VCaP (cell line): ENCODE results near the gene CTNNA2.
A peak's percentile ranks its signal among the peaks of the same experiment; 100 is the strongest.

Source experiments
- H3K27ac ChIP-seq: fragments of 450-650 bp; 2 replicates; pipeline ENCODE4 v1.5.1; 2017
- CTCF ChIP-seq: fragments of 450-650 bp; conservative IDR thresholded peaks from 2 replicates; pipeline ENCODE4 v1.5.1; 2017; ENCODE audit warnings: mild to moderate bottlenecking, moderate library complexity

The CTNNA2 gene

GRCh38 chr2:79721061-79721460 is 208.2 kb downstream of the CTNNA2 start:
- TF ChIP-seq CTCF: no peak
- H3K27ac ChIP-seq: no peak overlapping the region

DNA sequence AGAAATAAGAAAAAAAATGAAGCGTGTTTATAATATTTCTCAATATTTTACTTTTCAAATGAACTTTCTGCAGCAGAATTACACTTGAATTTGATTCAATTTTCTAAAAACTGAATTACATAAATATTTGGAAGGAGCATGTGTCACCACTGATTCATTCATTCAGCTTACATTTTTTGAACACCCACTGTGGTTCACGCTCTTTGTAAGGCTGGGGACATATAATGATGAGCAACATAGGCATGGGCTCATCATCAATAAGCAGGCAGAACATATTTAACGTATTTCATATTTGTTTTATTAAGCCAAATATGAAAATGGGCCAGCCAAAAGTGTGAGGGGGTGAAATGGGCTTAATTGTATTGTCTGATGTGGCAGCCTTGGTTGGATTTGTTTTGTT is 209.1 kb downstream of the CTNNA2 start:
- TF ChIP-seq CTCF: no peak
- H3K27ac ChIP-seq: no peak overlapping the region

GRCh38 chr2:79723830-79724229 is 211.0 kb downstream of the CTNNA2 start:
- H3K27ac ChIP-seq: no peak overlapping the region
- no peak for TF ChIP-seq CTCF

GRCh38 chr2:79729532-79729931 is 216.7 kb downstream of the CTNNA2 start:
- TF ChIP-seq CTCF: no peak
- H3K27ac ChIP-seq: no peak overlapping the region

DNA sequence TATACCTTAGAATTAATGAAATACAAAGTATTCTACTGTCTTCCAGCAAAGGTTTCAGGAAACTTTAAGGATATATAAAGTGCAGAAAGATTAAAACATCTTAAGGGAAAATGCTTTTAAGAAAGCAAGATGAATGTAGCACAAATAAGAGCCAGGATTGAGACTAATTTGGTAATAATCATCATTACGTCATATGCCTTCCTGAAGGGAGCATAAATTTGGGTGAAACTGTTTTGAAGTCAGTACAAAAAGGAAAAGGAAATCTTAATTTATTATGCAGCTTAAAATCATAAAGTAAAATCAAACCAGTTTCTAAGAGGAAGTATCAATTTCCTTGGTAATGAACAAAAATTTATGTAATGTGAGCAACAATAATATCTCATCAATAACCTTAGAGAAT is 221.7 kb downstream of the CTNNA2 start:
- TF ChIP-seq CTCF: no peak
- H3K27ac ChIP-seq: no peak overlapping the region

GRCh38 chr2:79740879-79741443 is 228.1 kb downstream of the CTNNA2 start:
- 0 out of 2 replicates have a peak, but pooled peaks have one; percentile 21 for TF ChIP-seq CTCF
- 0 out of 2 replicates have a peak overlapping the region, but pooled peaks have one; percentile 6 for H3K27ac ChIP-seq

- no peak for TF ChIP-seq CTCF
- H3K27ac ChIP-seq: no peak overlapping the region
Observed at GRCh38 chr2:79750321-79750720, 237.5 kb downstream of the CTNNA2 start.

DNA sequence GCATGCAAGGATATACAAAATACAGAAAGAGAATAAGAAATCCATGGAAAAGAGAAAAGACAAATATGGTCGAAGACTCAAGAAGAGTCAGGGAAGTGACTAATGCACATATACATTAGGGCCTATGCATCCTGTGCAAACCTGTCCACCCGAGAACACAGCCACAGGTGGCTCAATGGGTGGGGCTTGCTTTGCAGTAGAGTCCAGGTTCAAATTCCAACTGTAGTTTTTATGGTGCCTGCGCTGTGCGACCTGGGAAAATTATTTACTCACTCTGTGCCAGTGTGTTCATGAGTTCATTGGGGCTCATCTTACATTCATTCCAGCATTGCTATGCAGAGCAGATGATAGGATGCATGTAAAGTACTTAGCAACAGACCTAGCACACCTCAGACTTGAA is 244.7 kb downstream of the CTNNA2 start:
- no peak overlapping the region for H3K27ac ChIP-seq
- no peak for TF ChIP-seq CTCF
